HuH-7.5 (cell line): ENCODE data around the gene PET100.

Source experiments
- DNase-seq: peaks from one replicate; pipeline ENCODE4 v3.0.0; 2011; ENCODE audit warnings: low spot score

PET100 gene

DNA sequence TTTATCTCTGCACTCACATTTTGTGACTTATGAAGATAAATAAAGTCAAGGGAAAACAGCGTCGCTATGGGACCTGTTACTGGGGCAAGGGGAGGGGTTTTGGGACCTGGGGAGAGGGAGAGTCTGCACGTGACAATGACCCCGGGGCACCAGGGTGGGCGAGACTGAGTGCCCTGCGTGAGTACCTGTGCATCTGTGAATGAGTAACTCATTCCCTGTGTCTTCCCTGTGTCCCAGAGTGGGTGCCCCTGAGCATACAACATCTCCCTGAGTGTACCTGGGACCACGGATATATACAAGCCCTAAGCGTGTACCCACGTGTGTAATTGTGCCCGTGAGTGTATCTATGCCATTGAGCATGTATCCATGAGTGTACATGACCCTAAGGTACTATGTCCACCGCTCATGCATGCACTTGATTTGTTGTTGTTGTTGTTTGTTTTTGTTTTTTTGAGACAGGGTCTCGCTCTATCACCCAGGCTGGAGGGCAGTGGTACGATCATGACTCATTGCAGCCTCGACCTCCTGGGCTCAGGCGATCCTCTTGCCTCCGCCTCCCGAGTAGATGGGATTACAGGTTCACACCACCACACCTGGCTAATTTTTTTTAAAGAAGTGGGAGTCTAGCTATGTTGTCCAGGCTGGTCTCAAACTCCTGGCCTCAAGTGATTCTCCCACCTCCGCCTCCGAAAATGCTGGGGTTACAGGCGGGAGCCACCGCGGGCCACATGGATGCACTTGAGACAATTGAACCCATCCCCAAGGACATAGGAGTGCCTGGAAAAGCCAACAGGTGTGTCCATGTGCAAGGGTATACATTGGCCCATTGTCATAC lies 50.4 kb downstream of the PET100 start:
- no peak for DNase-seq

DNA sequence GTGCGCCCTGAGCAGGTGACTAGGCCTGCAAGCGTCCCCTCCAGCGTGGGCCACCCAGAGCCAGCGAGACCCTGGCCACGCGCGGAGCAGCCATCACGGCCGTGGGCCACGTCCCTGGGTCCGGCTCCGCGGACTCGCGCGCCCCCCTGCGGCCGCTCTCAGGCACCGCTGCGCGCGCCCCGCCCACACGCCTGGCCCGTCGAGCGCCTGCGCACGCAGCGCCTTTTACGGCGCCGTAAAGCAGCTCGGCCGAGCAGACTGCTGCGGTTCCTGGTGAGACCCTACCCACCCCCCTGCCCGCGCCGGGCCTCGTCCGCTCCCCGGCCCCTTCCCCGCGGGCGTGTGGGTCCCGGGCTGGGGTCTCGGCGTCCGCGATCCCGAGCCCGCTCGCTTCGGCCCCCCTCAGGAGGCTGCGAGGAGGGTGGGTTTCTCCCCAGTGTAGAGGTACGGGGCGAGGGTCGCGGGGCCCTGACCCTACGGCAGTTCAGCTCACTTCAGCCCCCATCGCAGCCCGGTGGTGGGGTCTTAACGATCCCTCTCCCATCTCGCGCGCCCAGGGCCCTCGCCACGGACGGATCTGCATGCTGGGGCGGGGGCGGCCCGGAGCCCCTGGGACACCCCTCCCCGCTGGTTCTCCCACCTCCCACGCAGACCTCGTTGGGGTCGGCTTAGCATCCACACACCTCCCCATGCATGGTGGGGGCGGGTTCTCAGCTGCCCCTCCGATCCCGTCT lies 51.2 kb downstream of the PET100 start, which contains the start of gene TRAPPC5:
TRAPPC5 (plus strand) TSS at position 228 of the 734 bp plus-strand sequence. CDS start 1,421 bp downstream, outside the sequence.
- DNase-seq, result peak; percentile 96
